GM12878 (cell line): ENCODE results near the gene CCS. TPM values are rescaled to one million over a fixed set of nuclear protein-coding genes. Genes with fewer than 3 reads are reported as not detected.

Experiments
- ATAC-seq: fragments of 200-7000 bp; cut with Tn5 transposase; 3 replicates; pipeline ENCODE4 v1.9.1; 2020; ENCODE audit warnings: mild to moderate bottlenecking, moderate library complexity
- BruUV-seq: library from RNA; stranded (reverse); fragments of 400-500 nt; replicated peaks from 2 replicates; lab custom pipeline; 2021; lab: Mats Ljungman, UMichigan
- CTCF ChIA-PET: fragments of 300-600 bp; sonication (Branson Sonifier 250); formaldehyde crosslinking; extraction: SDS; loops from one replicate; lab custom pipeline; 2021; ENCODE audit warnings: inconsistent platforms; lab: Yijun Ruan, JAX
- POLR2A ChIA-PET: fragments of 350-600 bp; formaldehyde crosslinking; extraction: SDS; loops from one replicate; lab custom pipeline; 2021; ENCODE audit warnings: inconsistent platforms; lab: Charles Lee
- RAD21 ChIA-PET: fragments of 300-600 bp; sonication (Branson Sonifier 250); formaldehyde crosslinking; loops from one replicate; lab custom pipeline; 2023; ENCODE audit warnings: antibody characterized with exemption; ENCODE audit not compliant: unreplicated experiment; lab: Charles Lee
- SMC1A ChIA-PET: fragments of 300-600 bp; sonication (Branson Sonifier 250); formaldehyde crosslinking; loops from one replicate; lab custom pipeline; 2023; ENCODE audit not compliant: unreplicated experiment, uncharacterized antibody; lab: Charles Lee
- DNase-seq: peaks from one replicate; pipeline ENCODE4 v3.0.0-alpha.2; 2011; ENCODE audit warnings: low read depth, low spot score
- FAIRE-seq: peaks from 3 replicates; lab custom pipeline; 2011; peaks lifted over from hg19 to GRCh38; lab: Jason Lieb, UNC
- H2AFZ ChIP-seq: 2 replicates; pipeline ENCODE4 v1.6.0; 2011; ENCODE audit warnings: low read depth, low read length, control low read depth; ENCODE audit not compliant: control insufficient read depth
- H3K27ac ChIP-seq: 2 replicates; pipeline ENCODE4 v1.5.1; 2011; ENCODE audit warnings: control low read depth; ENCODE audit not compliant: control insufficient read depth, insufficient read depth
- H3K27me3 ChIP-seq, 2 experiments: replicated peaks in 1 of 2; 2 replicates each; pipeline versions ENCODE4 v1.6.0 to v1.6.1; 2011; ENCODE audit warnings: low read length in 1 of 2; ENCODE audit not compliant: control insufficient read depth in 2 of 2, insufficient read depth in 2 of 2
- H3K36me3 ChIP-seq, 2 experiments: 2 replicates each; pipeline ENCODE4 v1.5.1; 2011; ENCODE audit warnings: low read length in 1 of 2; ENCODE audit not compliant: control insufficient read depth in 2 of 2, insufficient read depth in 2 of 2
- H3K4me1 ChIP-seq: 2 replicates; pipeline ENCODE4 v1.6.1; 2011; ENCODE audit warnings: mild to moderate bottlenecking, low read length, moderate library complexity, mixed read lengths; ENCODE audit not compliant: control insufficient read depth, insufficient read depth
- H3K4me2 ChIP-seq: 2 replicates; pipeline ENCODE4 v1.6.0; 2011; ENCODE audit warnings: control low read depth; ENCODE audit not compliant: control insufficient read depth, insufficient read depth
- H3K4me3 ChIP-seq: fragments of 200-600 bp; sonication (generic); 2 replicates; pipeline ENCODE4 v1.5.1; 2016
- H3K79me2 ChIP-seq: 2 replicates; pipeline ENCODE4 v1.6.0; 2011; ENCODE audit warnings: low read length; ENCODE audit not compliant: control insufficient read depth, insufficient read depth
- H3K9ac ChIP-seq: 2 replicates; pipeline ENCODE4 v1.8.0; 2011; ENCODE audit warnings: low read length, control low read depth, mixed read lengths; ENCODE audit not compliant: control insufficient read depth, insufficient read depth
- H3K9me3 ChIP-seq: replicated peaks from 3 replicates; pipeline ENCODE4 v1.5.1; 2011; ENCODE audit warnings: mild to moderate bottlenecking, low read length; ENCODE audit not compliant: control insufficient read depth, insufficient read depth
- H4K20me1 ChIP-seq: 2 replicates; pipeline ENCODE4 v1.6.0; 2011; ENCODE audit not compliant: control insufficient read depth, insufficient read depth
- FOS ChIP-seq: IDR thresholded peaks from 3 replicates; pipeline ENCODE4 v1.6.1; 2011; ENCODE audit warnings: borderline replicate concordance; ENCODE audit not compliant: insufficient read length; ENCODE audit errors: extremely low read depth
- GATAD2B ChIP-seq: fragments of 450-650 bp; conservative IDR thresholded peaks from 2 replicates; pipeline ENCODE4 v1.6.1; 2017; ENCODE audit warnings: low read depth, mild to moderate bottlenecking, moderate library complexity
- NR2F1 ChIP-seq: fragments of 450-650 bp; conservative IDR thresholded peaks from 2 replicates; pipeline ENCODE4 v1.6.1; 2017; ENCODE audit warnings: mild to moderate bottlenecking
- PML ChIP-seq: IDR thresholded peaks from 2 replicates; pipeline ENCODE4 v1.6.1; 2012; ENCODE audit warnings: low read length, inconsistent platforms
- POLR2A ChIP-seq: IDR thresholded peaks from 2 replicates; pipeline ENCODE4 v1.6.1; 2011; ENCODE audit warnings: low read depth, mild to moderate bottlenecking, low read length
- POLR2AphosphoS2 ChIP-seq: IDR thresholded peaks from 2 replicates; pipeline ENCODE4 v1.6.1; 2011; ENCODE audit warnings: low read depth, mild to moderate bottlenecking, low read length, improper control_type of control experiment, moderate library complexity
- RBBP5 ChIP-seq: fragments of 200-600 bp; sonication (generic); conservative IDR thresholded peaks from 2 replicates; pipeline ENCODE4 v1.6.1; 2016
- RUNX3 ChIP-seq: IDR thresholded peaks from 2 replicates; pipeline ENCODE4 v1.6.1; 2012; ENCODE audit warnings: low read length, inconsistent platforms
- SMC3 ChIP-seq: IDR thresholded peaks from 2 replicates; pipeline ENCODE4 v1.6.1; 2011; ENCODE audit warnings: low read length, improper control_type of control experiment, borderline replicate concordance
- WRNIP1 ChIP-seq: IDR thresholded peaks from 2 replicates; pipeline ENCODE4 v1.6.1; 2011; ENCODE audit warnings: low read depth, low read length, improper control_type of control experiment, borderline replicate concordance
- WGBS: methylation state at CpG from one replicate; pipeline ENCODE4 v1.1.6; 2016; ENCODE audit warnings: low lambda C conversion rate; ENCODE audit not compliant: insufficient replicate concordance, insufficient coverage; ENCODE audit errors: missing lambda C conversion rate; 5-methylcytosine and 5-hydroxymethylcytosine counted together
- in situ Hi-C: fragments of 300-500 bp; cut with MboI; formaldehyde crosslinking; loops from 9 replicates; pipeline ENCODE4 v1.14.3; 2018; ENCODE audit warnings: mixed read lengths
- intact Hi-C: fragments of 100-400 bp; cut with micrococcal nuclease; formaldehyde crosslinking; loops from one replicate; pipeline ENCODE4 v1.14.2; 2022; ENCODE audit not compliant: unreplicated experiment
- polyA plus RNA-seq, 11 experiments: library from polyadenylated mRNA; depleted of rRNA in 4 of 11; unstranded in 6 of 11; stranded (reverse) in 5 of 11; fragments of >200 nt; fragmentation: Nextera tagmentation in 4 of 11; fragmentation: Illumina TruSeq in 1 of 11; extraction: Ambion mirVana in 4 of 11; extraction: Trizol in 1 of 11; gene quantifications; 1 replicate in 1 of 11; 2 replicates in 10 of 11; pipeline versions ENCODE4 v1.2.1 to v1.2.3, GENCODE V29; 2011 to 2016; ENCODE audit warnings: inconsistent platforms in 2 of 11, missing spikeins in 2 of 11, low read depth in 1 of 11
- total RNA-seq, 4 experiments: library from RNA; depleted of rRNA in 3 of 4; stranded (reverse); fragments of >200 nt in 3 of 4; fragmentation: Illumina TruSeq in 1 of 4; extraction: Trizol in 1 of 4; gene quantifications; 2 replicates each; pipeline versions ENCODE4 v1.2.1 to v1.2.3, GENCODE V29; 2013 to 2021

The CCS gene
- total and polyA plus RNA-seq, 10 of the 15 experiments (the other 5 are each of a cell fraction or from before 2014, with no cell fraction given): 1.5 to 44.2 (median 30.6) TPM

- ChIA-PET SMC1A (interaction anchor here (2.0 kb wide), 1 partner anchor 13 kb away, joined by 6 read pairs; the partner anchor contains the start of gene RBM4), RAD21 (no interaction called here), POLR2A (interaction anchor here (2.8 kb wide), 1 partner anchor 13 kb away, joined by 12 read pairs; the partner anchor contains the start of gene RBM4), CTCF (no interaction called here)
- no peaks in the 10 kb centered on the region for H3K27me3 ChIP-seq
- TF ChIP-seq FOS: no peak
- no peak for TF ChIP-seq NR2F1
- no peak for TF ChIP-seq RBBP5
- TF ChIP-seq RUNX3: peak; percentile 42; the same call in 1 of the 2 replicates
- TF ChIP-seq SMC3: no peak
- no peak for TF ChIP-seq WRNIP1
- no peak for TF ChIP-seq POLR2AphosphoS2
- peak; percentile 20; the same call in 1 of the 2 replicates for TF ChIP-seq POLR2A
- TF ChIP-seq GATAD2B: no peak
- no peak; the same call in 1 of the 2 replicates for TF ChIP-seq PML
- H3K4me1 ChIP-seq: no peaks in the 10 kb centered on the region
- peaks cover 14% of the 10 kb centered on the region; the same call in 1 of the 2 replicates for H4K20me1 ChIP-seq
- ATAC-seq (peak; percentile 64), FAIRE-seq (no peak), DNase-seq (no peak)
- H3K4me3 ChIP-seq: no peak overlapping the region
- no peaks in the 10 kb centered on the region for H3K9me3 ChIP-seq
- H3K9ac ChIP-seq: no peak overlapping the region
- in situ Hi-C loops (no loop called here), intact Hi-C loops (no loop called here)
- BruUV-seq: no TSS peak
- 6% methylated on average over 1 of the region's 2 CpGs for WGBS
- peaks cover 4 to 29% of the 10 kb centered on the region in 2 experiments for H3K36me3 ChIP-seq
- H3K4me2 ChIP-seq: no peak overlapping the region
- H2AFZ ChIP-seq: no peak overlapping the region
- H3K27ac ChIP-seq: no peak overlapping the region
- H3K79me2 ChIP-seq: peaks cover 33% of the 10 kb centered on the region
Measured at GRCh38 chr11:66651016-66651415, 58.0 kb downstream of the CCS start.
